NK-92 treated with Interleukin-12 subunit alpha and Interleukin-12 subunit beta, amount 100 ng/mL, for 24 hours (cell line): ENCODE measurements around the gene ITLN1.
"Not testable (repeated sequence)": the region's sequence is repeated elsewhere in the genome, so short reads cannot be mapped to it uniquely, and the experiment has no call there.

ENCODE experiments used
- DNase-seq: peaks from one replicate; lab custom pipeline; 2025; lab: John Stamatoyannopoulos, UW

ITLN1 gene

GRCh38 chr1:160883581-160884513 lies 1.1 kb downstream of the ITLN1 start:
- DNase-seq, result no peak

GRCh38 chr1:160882582-160882981 lies 2.4 kb downstream of the ITLN1 start:
- no peak for DNase-seq

- DNase-seq, result not testable (repeated sequence)
Observed at GRCh38 chr1:160881264-160881663, 3.7 kb downstream of the ITLN1 start.

GRCh38 chr1:160880216-160880615 lies 4.8 kb downstream of the ITLN1 start:
- DNase-seq, result no peak

GRCh38 chr1:160879056-160879455 lies 5.9 kb downstream of the ITLN1 start:
- no peak for DNase-seq

GRCh38 chr1:160877221-160877620 lies 7.8 kb downstream of the ITLN1 start:
- no peak for DNase-seq

GRCh38 chr1:160876311-160876710 lies 8.7 kb downstream of the ITLN1 start:
- no peak for DNase-seq

- DNase-seq, result not testable (repeated sequence)
Observed at GRCh38 chr1:160875591-160875990, 9.4 kb downstream of the ITLN1 start.

GRCh38 chr1:160874935-160875334 lies 10.0 kb downstream of the ITLN1 start:
- DNase-seq, result no peak

- no peak for DNase-seq
Observed at GRCh38 chr1:160868141-160868540, 16.8 kb downstream of the ITLN1 start.

- not testable (repeated sequence) for DNase-seq
Observed at GRCh38 chr1:160867651-160868050, 17.3 kb downstream of the ITLN1 start.

GRCh38 chr1:160866695-160867260 lies 18.2 kb downstream of the ITLN1 start:
- no peak for DNase-seq

GRCh38 chr1:160866001-160866694 lies 18.8 kb downstream of the ITLN1 start:
- DNase-seq, result no peak

GRCh38 chr1:160865337-160865736 lies 19.6 kb downstream of the ITLN1 start:
- DNase-seq, result no peak

- no peak for DNase-seq
Observed at GRCh38 chr1:160864173-160864572, 20.8 kb downstream of the ITLN1 start.

- DNase-seq, result no peak
Observed at GRCh38 chr1:160863774-160864131, 21.2 kb downstream of the ITLN1 start.

- DNase-seq, result no peak
Observed at GRCh38 chr1:160863061-160863773, 21.8 kb downstream of the ITLN1 start.

- peak; percentile 91 for DNase-seq
Observed at GRCh38 chr1:160862203-160863060, 22.5 kb downstream of the ITLN1 start, which contains the start of gene CD244. Gene CD244, minus strand, starts transcription at chr1:160862887. Its CDS starts 210 bp downstream, at chr1:160862677.

- peak; percentile 42 for DNase-seq
Observed at GRCh38 chr1:160860840-160861505, 24.0 kb downstream of the ITLN1 start.

GRCh38 chr1:160859166-160859565 lies 25.8 kb downstream of the ITLN1 start:
- DNase-seq, result no peak

- DNase-seq, result no peak
Observed at GRCh38 chr1:160858507-160858906, 26.5 kb downstream of the ITLN1 start.
